RWPE2 (cell line): ENCODE data around the gene STMN1.
"Not testable (repeated sequence)": the region's sequence is repeated elsewhere in the genome, so short reads cannot be mapped to it uniquely, and the experiment has no call there.

Source experiments
- ATAC-seq: fragments of 200-7000 bp; cut with Tn5 transposase; 3 replicates; pipeline ENCODE4 v1.9.1; 2021; ENCODE audit warnings: low read depth
- DNase-seq: peaks from one replicate; pipeline ENCODE4 v3.0.0-alpha.2; 2020; ENCODE audit warnings: low spot score
- H3K27ac ChIP-seq: fragments of 450-650 bp; 2 replicates; pipeline ENCODE4 v1.5.1; 2017; ENCODE audit warnings: mild to moderate bottlenecking; ENCODE audit not compliant: poor library complexity, severe bottlenecking
- H3K27me3 ChIP-seq: fragments of 250-450 bp; sonication (Bioruptor Pico); 2 replicates; pipeline ENCODE4 v1.5.1; 2021; ENCODE audit warnings: mild to moderate bottlenecking, moderate library complexity; ENCODE audit not compliant: insufficient read depth, poor library complexity, severe bottlenecking
- H3K36me3 ChIP-seq: fragments of 250-450 bp; sonication (Bioruptor Pico); 2 replicates; pipeline ENCODE4 v1.5.1; 2020; ENCODE audit warnings: low read depth, mild to moderate bottlenecking, moderate library complexity
- H3K4me1 ChIP-seq: fragments of 250-450 bp; sonication (Bioruptor Pico); 2 replicates; pipeline ENCODE4 v1.5.1; 2021; ENCODE audit warnings: mild to moderate bottlenecking, moderate library complexity; ENCODE audit not compliant: insufficient read depth, poor library complexity, severe bottlenecking
- H3K4me3 ChIP-seq: fragments of 250-450 bp; sonication (Bioruptor Pico); 2 replicates; pipeline ENCODE4 v1.5.1; 2021; ENCODE audit warnings: mild to moderate bottlenecking, moderate library complexity; ENCODE audit not compliant: severe bottlenecking
- H3K9me3 ChIP-seq: fragments of 250-450 bp; sonication (Bioruptor Pico); 2 replicates; pipeline ENCODE4 v1.5.1; 2021; ENCODE audit warnings: mild to moderate bottlenecking, moderate library complexity; ENCODE audit not compliant: severe bottlenecking
- CTCF ChIP-seq: fragments of 450-650 bp; IDR thresholded peaks from one replicate; pipeline ENCODE4 v1.5.1; 2017; ENCODE audit warnings: mild to moderate bottlenecking, moderate library complexity; ENCODE audit not compliant: poor library complexity, severe bottlenecking

The STMN1 gene

DNA sequence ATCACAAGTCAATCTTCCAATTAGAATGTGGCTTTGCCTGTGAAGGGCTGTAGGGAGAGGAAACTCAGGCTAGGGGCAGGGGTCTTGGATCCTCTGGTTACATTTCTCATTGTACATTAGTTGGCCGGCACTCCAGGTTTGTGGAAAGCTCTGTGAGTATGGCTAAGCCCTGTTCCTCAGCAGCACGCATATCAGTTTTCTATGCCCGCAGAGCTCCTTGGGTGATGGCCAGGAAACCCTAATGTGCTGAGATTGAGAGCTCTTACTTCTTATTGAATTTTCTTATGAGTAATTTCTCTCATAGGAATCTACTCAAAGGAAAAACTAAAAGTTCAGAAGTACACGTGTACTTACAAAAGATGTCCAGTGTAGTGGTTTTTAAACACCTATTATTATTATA lies 30.7 kb upstream of the STMN1 start:
- no peak for DNase-seq
- Histone ChIP-seq H3K9me3 (no peaks in the 10 kb centered on the region), H3K4me1 (no peaks in the 10 kb centered on the region), H3K27me3 (no peaks in the 10 kb centered on the region), H3K4me3 (no peak overlapping the region), H3K27ac (no peak overlapping the region), H3K36me3 (no peaks in the 10 kb centered on the region)
- ATAC-seq: no peak
- TF ChIP-seq CTCF: no peak

DNA sequence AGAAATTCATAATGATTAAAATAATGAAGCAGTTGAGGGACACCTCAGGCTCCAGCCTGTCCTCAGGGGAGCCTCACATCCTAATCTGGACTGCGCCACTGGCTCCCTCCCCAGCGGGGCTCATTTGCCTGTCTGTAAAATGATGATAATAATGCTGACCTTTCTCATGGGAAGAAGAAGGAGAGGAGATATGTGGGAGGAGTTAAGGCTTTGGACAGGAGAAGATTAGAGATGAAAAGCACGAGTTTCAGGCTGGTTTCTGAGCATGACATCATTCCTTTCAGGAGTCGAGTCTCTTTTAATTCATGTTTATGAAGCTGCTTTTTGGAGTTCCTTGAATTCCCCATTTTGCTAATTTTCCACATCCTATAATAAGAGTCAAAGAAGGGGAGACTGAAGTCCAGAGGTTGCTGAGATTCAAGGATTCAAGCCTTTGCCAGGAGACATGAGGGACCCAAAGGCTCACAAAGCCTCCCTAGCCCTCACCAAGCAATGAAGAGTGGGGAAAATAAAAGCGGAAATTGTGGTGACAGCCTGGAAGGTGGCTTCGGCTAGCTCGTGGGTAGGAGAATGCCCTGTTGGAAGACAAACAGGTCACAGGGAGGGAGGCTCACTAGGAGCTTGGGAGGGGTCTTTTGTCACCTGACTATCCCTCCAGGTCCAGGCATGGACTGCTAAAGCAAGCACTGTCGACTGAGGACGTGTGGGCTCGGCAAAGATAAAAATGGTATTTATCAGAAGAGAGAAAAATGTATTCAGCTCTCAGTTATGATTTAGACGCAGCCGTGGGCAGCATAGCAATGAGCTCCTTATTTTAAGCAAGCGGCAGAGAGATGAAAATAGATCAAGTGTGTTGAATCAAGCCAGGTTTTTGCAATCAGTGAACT lies 27.5 kb upstream of the STMN1 start:
- H3K4me3 ChIP-seq: no peak overlapping the region
- H3K27me3 ChIP-seq: no peaks in the 10 kb centered on the region
- H3K27ac ChIP-seq: no peak overlapping the region
- no peak for TF ChIP-seq CTCF
- H3K4me1 ChIP-seq: no peaks in the 10 kb centered on the region
- H3K36me3 ChIP-seq: no peaks in the 10 kb centered on the region
- ATAC-seq (no peak), DNase-seq (no peak)
- no peaks in the 10 kb centered on the region for H3K9me3 ChIP-seq

DNA sequence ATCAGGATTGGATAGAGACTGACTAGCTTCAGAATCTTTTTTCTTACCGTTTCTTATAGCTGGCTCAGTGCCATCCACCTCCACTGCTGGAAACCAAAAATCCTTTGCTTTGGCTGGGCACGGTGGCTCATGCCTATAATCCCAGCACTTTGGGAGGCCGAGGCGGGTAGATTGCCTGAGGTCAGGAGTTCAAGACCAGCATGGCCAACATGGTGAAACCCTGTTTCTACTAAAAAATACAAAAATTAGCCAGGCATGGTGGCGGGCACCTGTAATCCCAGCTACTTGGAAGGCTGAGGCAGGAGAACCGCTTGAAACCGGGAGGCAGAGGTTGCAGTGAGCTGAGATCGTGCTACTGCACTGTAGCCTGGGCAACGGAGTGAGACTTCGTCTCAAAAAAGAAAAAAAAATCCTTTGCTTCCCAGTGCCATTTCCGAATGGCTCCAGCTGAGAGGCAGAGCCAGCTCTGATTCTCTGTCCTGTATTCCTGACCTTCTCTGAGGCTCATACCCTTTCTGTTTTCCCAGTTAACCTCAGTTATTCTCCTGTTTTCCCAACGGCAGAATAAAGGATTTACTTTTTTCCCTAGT lies 26.7 kb upstream of the STMN1 start:
- ATAC-seq, H3K4me1 ChIP-seq, H3K27me3 ChIP-seq, H3K4me3 ChIP-seq, H3K36me3 ChIP-seq, H3K9me3 ChIP-seq, DNase-seq, H3K27ac ChIP-seq: not testable (repeated sequence)

DNA sequence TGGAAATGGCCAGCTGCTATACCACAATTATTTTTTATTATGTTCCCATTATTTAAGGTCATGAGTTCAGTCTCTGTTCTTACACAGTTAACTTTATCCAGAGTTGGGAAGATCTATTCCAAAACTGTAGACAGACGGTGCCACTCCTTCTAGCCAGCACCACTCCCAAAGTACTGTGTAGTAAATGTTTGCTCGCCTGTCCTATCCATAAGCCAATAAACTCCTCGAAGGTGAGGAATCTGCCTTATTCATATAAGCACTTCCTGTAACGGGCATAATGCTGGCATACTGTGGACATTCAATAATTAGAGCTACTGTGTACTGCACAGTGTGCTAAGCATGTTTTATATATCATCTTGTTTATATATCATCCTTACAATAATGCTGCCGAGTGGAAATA lies 26.1 kb upstream of the STMN1 start:
- H3K4me3 ChIP-seq: no peak overlapping the region
- no peaks in the 10 kb centered on the region for H3K36me3 ChIP-seq
- no peaks in the 10 kb centered on the region for H3K4me1 ChIP-seq
- H3K27ac ChIP-seq: no peak overlapping the region
- TF ChIP-seq CTCF: no peak
- no peak for DNase-seq
- H3K9me3 ChIP-seq: no peaks in the 10 kb centered on the region
- no peaks in the 10 kb centered on the region for H3K27me3 ChIP-seq
- ATAC-seq: no peak

DNA sequence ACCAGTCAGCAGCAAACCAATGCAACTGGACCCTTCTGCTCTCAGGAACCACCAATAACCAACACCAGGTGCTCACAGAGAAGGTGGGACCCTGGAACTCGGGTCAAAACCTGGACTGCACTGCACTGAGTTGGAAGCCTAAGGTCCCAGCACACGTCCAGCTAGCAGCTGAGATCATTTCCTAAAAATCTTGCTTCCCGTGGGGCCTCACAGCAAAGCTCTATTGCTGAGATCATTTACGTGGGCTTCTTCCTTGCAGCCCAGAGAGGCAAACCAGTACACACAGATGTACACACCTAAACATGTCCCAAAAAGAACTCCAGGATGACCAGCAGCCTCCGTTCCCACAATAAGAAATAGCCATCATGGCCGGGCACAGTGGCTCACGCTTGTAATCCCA lies 22.8 kb upstream of the STMN1 start:
- no peak overlapping the region for H3K27ac ChIP-seq
- DNase-seq (no peak), ATAC-seq (no peak)
- no peak overlapping the region for H3K4me3 ChIP-seq
- H3K27me3 ChIP-seq: no peaks in the 10 kb centered on the region
- no peak for TF ChIP-seq CTCF
- no peaks in the 10 kb centered on the region for H3K36me3 ChIP-seq
- H3K9me3 ChIP-seq: no peaks in the 10 kb centered on the region
- H3K4me1 ChIP-seq: no peaks in the 10 kb centered on the region
